Astrocyte (in vitro differentiated cells and primary cell): ENCODE results near the gene SDK1. TPM values are rescaled to one million over a fixed set of nuclear protein-coding genes. Genes with fewer than 3 reads are reported as not detected.

Experiments
- DNase-seq: peaks from one replicate; pipeline ENCODE4 v3.0.0-alpha.2; 2010; ENCODE audit warnings: low read depth
- FAIRE-seq: peaks from 2 replicates; lab custom pipeline; 2011; peaks lifted over from hg19 to GRCh38; lab: Jason Lieb, UNC
- H2AFZ ChIP-seq: 2 replicates; pipeline ENCODE4 v1.6.0; 2012; ENCODE audit warnings: low read depth, low read length, inconsistent platforms
- H3K27ac ChIP-seq: 2 replicates; pipeline ENCODE4 v1.5.1; 2011; ENCODE audit warnings: low read depth, low read length, inconsistent platforms
- H3K27me3 ChIP-seq: 2 replicates; pipeline ENCODE4 v1.6.0; 2011; ENCODE audit warnings: low read length, inconsistent platforms; ENCODE audit not compliant: insufficient read depth
- H3K36me3 ChIP-seq: 2 replicates; pipeline ENCODE4 v1.5.1; 2011; ENCODE audit warnings: low read length, inconsistent platforms; ENCODE audit not compliant: insufficient read depth
- H3K4me1 ChIP-seq: 2 replicates; pipeline ENCODE4 v1.5.1; 2011; ENCODE audit warnings: low read length, inconsistent platforms; ENCODE audit not compliant: insufficient read depth
- H3K4me2 ChIP-seq: 2 replicates; pipeline ENCODE4 v1.6.0; 2012; ENCODE audit warnings: low read length, inconsistent platforms
- H3K4me3 ChIP-seq: 2 replicates; pipeline ENCODE4 v1.5.1; 2011; ENCODE audit warnings: low read depth, mild to moderate bottlenecking, low read length, inconsistent platforms; ENCODE audit not compliant: insufficient read depth
- H3K79me2 ChIP-seq: 2 replicates; pipeline ENCODE4 v1.6.0; 2012; ENCODE audit warnings: mild to moderate bottlenecking, low read length, inconsistent platforms; ENCODE audit not compliant: insufficient read depth
- H3K9ac ChIP-seq: 2 replicates; pipeline ENCODE4 v1.6.0; 2012; ENCODE audit warnings: mild to moderate bottlenecking, low read length, inconsistent platforms
- H3K9me3 ChIP-seq: 2 replicates; pipeline ENCODE4 v1.5.1; 2012; ENCODE audit warnings: low read depth, mild to moderate bottlenecking, low read length, inconsistent platforms; ENCODE audit not compliant: insufficient read depth
- H4K20me1 ChIP-seq: 2 replicates; pipeline ENCODE4 v1.6.0; 2012; ENCODE audit warnings: low read length, inconsistent platforms; ENCODE audit not compliant: insufficient read depth
- H3K27ac Mint-ChIP-seq: one replicate; pipeline ENCODE4 v1.8.0; 2021; ENCODE audit warnings: mild to moderate bottlenecking, mixed read lengths; ENCODE audit not compliant: unreplicated experiment
- H3K27me3 Mint-ChIP-seq: one replicate; pipeline ENCODE4 v1.8.0; 2021; ENCODE audit warnings: low read depth, mixed read lengths; ENCODE audit not compliant: unreplicated experiment
- H3K36me3 Mint-ChIP-seq: one replicate; pipeline ENCODE4 v1.8.0; 2021; ENCODE audit warnings: low read depth, mixed read lengths; ENCODE audit not compliant: unreplicated experiment
- H3K4me1 Mint-ChIP-seq: one replicate; pipeline ENCODE4 v1.8.0; 2021; ENCODE audit warnings: low read depth, mixed read lengths; ENCODE audit not compliant: unreplicated experiment
- H3K4me3 Mint-ChIP-seq: one replicate; pipeline ENCODE4 v1.8.0; 2021; ENCODE audit warnings: mild to moderate bottlenecking, moderate library complexity, mixed read lengths; ENCODE audit not compliant: unreplicated experiment
- H3K9me3 Mint-ChIP-seq: one replicate; pipeline ENCODE4 v1.8.0; 2021; ENCODE audit warnings: mild to moderate bottlenecking, mixed read lengths; ENCODE audit not compliant: unreplicated experiment
- CTCF ChIP-seq: IDR thresholded peaks from 2 replicates; pipeline ENCODE4 v1.5.1; 2011; ENCODE audit warnings: low read depth, mild to moderate bottlenecking, inconsistent platforms, low read length, moderate library complexity; ENCODE audit not compliant: insufficient read depth
- EZH2 ChIP-seq: IDR thresholded peaks from 2 replicates; pipeline ENCODE4 v1.6.1; 2012; ENCODE audit warnings: mild to moderate bottlenecking, low read length, inconsistent platforms; ENCODE audit not compliant: insufficient read depth
- total RNA-seq: library from RNA; stranded (reverse); gene quantifications from 2 replicates; pipeline ENCODE4 v1.2.1, GENCODE V29; 2021

The SDK1 gene
- total RNA-seq, 1 donor from 2014 or later: 4.2 TPM

GRCh38 chr7:3942276-3942675 lies 641.2 kb downstream of the SDK1 start:
- H3K27me3 Mint-ChIP-seq: peaks cover 4% of the 10 kb centered on the region
- no peak overlapping the region for H3K27ac Mint-ChIP-seq
- no peaks in the 10 kb centered on the region for H3K4me1 ChIP-seq
- H3K4me3 ChIP-seq: no peak overlapping the region
- H3K9me3 ChIP-seq: no peaks in the 10 kb centered on the region
- DNase-seq: no peak
- no peaks in the 10 kb centered on the region for H4K20me1 ChIP-seq
- peaks cover 2% of the 10 kb centered on the region for H3K4me1 Mint-ChIP-seq
- no peaks in the 10 kb centered on the region for H3K36me3 Mint-ChIP-seq
- H3K9me3 Mint-ChIP-seq: no peaks in the 10 kb centered on the region
- TF ChIP-seq EZH2: no peak
- TF ChIP-seq CTCF: no peak
- no peak overlapping the region for H3K4me2 ChIP-seq
- no peak for FAIRE-seq
- H3K4me3 Mint-ChIP-seq: no peak overlapping the region
- H3K36me3 ChIP-seq: no peaks in the 10 kb centered on the region
- H3K27ac ChIP-seq: no peak overlapping the region
- H3K79me2 ChIP-seq: no peaks in the 10 kb centered on the region
- no peak overlapping the region for H2AFZ ChIP-seq
- H3K9ac ChIP-seq: no peak overlapping the region
- H3K27me3 ChIP-seq: no peaks in the 10 kb centered on the region

- peak overlapping the region; percentile 47 for H3K27ac Mint-ChIP-seq
- TF ChIP-seq CTCF (no peak), EZH2 (no peak)
- no peaks in the 10 kb centered on the region for H3K36me3 ChIP-seq
- no peak for DNase-seq
- no peak overlapping the region for H3K9ac ChIP-seq
- H3K36me3 Mint-ChIP-seq: no peaks in the 10 kb centered on the region
- H3K27ac ChIP-seq: no peak overlapping the region
- peaks cover 4% of the 10 kb centered on the region for H3K27me3 Mint-ChIP-seq
- H3K4me2 ChIP-seq: no peak overlapping the region
- peaks cover 2% of the 10 kb centered on the region for H3K4me1 Mint-ChIP-seq
- H3K27me3 ChIP-seq: no peaks in the 10 kb centered on the region
- H3K4me3 Mint-ChIP-seq: no peak overlapping the region
- H4K20me1 ChIP-seq: no peaks in the 10 kb centered on the region
- H2AFZ ChIP-seq: no peak overlapping the region
- no peaks in the 10 kb centered on the region for H3K9me3 Mint-ChIP-seq
- FAIRE-seq: no peak
- H3K4me1 ChIP-seq: no peaks in the 10 kb centered on the region
- H3K9me3 ChIP-seq: no peaks in the 10 kb centered on the region
- no peak overlapping the region for H3K4me3 ChIP-seq
- H3K79me2 ChIP-seq: no peaks in the 10 kb centered on the region
Observed at GRCh38 chr7:3942816-3943745, 642.0 kb downstream of the SDK1 start.
